Uterus (tissue), 2 donors: ENCODE data around the gene MYNN.

ENCODE experiments used
- CTCF ChIP-seq, 4 experiments: fragments of 200-600 bp in 2 of 4; fragments of 450-650 bp in 2 of 4; sonication (generic) in 2 of 4; IDR thresholded peaks; one replicate each; pipeline ENCODE4 v1.5.1; 2016 to 2019; ENCODE audit warnings: antibody characterized with exemption in 4 of 4, mild to moderate bottlenecking in 2 of 4, moderate library complexity in 1 of 4
- POLR2A ChIP-seq, 2 donors: fragments of 450-650 bp; IDR thresholded peaks; one replicate each; pipeline ENCODE4 v1.6.1; 2016; ENCODE audit warnings: antibody characterized with exemption in 2 of 2, mild to moderate bottlenecking in 1 of 2, moderate library complexity in 1 of 2

- TF ChIP-seq POLR2A (IDR thresholded peaks at IDR 0.05) (no peak), CTCF (IDR thresholded peaks at IDR 0.05) (no peak)
Observed at GRCh38 chr3:169750665-169751064, 22.5 kb upstream of the MYNN start.
